Left ventricle myocardium inferior (tissue), 1 donor: ENCODE measurements around the gene PLPPR1. TPM values are rescaled to one million over a fixed set of nuclear protein-coding genes. Genes with fewer than 3 reads are reported as not detected.

Experiments
- DNase-seq: peaks from one replicate; pipeline ENCODE4 v3.0.0-alpha.2; 2020
- H3K27ac ChIP-seq: fragments of 200-600 bp; replicated peaks from 2 replicates; pipeline ENCODE4 v1.8.0; 2021
- H3K27me3 ChIP-seq: fragments of 200-600 bp; 2 replicates; pipeline ENCODE4 v1.8.0; 2021; ENCODE audit warnings: low read depth
- H3K36me3 ChIP-seq: fragments of 200-600 bp; 2 replicates; pipeline ENCODE4 v1.8.0; 2021
- H3K4me1 ChIP-seq: fragments of 200-600 bp; 2 replicates; pipeline ENCODE4 v1.8.0; 2021
- H3K4me3 ChIP-seq: fragments of 200-600 bp; 2 replicates; pipeline ENCODE4 v1.8.0; 2021; ENCODE audit warnings: mild to moderate bottlenecking, moderate library complexity
- H3K9me3 ChIP-seq: fragments of 200-600 bp; replicated peaks from 2 replicates; pipeline ENCODE4 v1.8.0; 2021
- intact Hi-C: fragments of 100-400 bp; cut with micrococcal nuclease; formaldehyde crosslinking; loops from one replicate; pipeline ENCODE4 v1.11.0; 2022
- total RNA-seq: library from RNA; stranded (reverse); fragmentation: NEBNext Ultra II Directional; extraction: Animal tissue kit (Norgen Biotek cat#: 25700); gene quantifications from one replicate; pipeline ENCODE4 v1.2.1, GENCODE V29; 2021
- TF ChIP-seq, protein P1 (sequence below): fragments of 200-600 bp; IDR thresholded peaks from 2 replicates; pipeline ENCODE4 v1.8.0; 2021; ENCODE audit warnings: antibody characterized with exemption, mild to moderate bottlenecking, borderline replicate concordance
- donor health status: DM: no; HTN: yes; CAD: no; lungs with severe emphysema.

The PLPPR1 gene
- total RNA-seq, 1 donor from 2014 or later: not detected

DNA sequence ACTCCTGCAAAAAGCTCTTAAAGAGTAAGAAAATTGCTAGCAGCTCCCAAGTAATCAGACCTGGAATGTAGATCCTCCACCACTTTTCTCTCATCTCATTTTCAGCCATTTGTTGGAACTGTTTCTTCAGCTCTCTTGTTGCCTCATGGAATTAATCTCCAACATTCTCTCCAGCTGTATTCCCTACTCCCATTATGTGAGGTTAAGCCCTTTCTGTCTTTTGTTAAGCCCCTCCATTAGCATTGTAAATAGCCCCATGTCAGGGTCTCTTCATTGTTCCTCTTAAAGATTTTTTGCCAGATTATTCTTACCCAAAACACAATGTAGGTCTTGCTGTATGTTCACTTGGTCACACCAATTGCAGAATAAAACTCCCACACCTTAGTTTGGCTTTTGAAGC, 119.8 kb downstream of the PLPPR1 start:
- TF ChIP-seq, protein P1, sequence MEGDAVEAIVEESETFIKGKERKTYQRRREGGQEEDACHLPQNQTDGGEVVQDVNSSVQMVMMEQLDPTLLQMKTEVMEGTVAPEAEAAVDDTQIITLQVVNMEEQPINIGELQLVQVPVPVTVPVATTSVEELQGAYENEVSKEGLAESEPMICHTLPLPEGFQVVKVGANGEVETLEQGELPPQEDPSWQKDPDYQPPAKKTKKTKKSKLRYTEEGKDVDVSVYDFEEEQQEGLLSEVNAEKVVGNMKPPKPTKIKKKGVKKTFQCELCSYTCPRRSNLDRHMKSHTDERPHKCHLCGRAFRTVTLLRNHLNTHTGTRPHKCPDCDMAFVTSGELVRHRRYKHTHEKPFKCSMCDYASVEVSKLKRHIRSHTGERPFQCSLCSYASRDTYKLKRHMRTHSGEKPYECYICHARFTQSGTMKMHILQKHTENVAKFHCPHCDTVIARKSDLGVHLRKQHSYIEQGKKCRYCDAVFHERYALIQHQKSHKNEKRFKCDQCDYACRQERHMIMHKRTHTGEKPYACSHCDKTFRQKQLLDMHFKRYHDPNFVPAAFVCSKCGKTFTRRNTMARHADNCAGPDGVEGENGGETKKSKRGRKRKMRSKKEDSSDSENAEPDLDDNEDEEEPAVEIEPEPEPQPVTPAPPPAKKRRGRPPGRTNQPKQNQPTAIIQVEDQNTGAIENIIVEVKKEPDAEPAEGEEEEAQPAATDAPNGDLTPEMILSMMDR: no peak
- intact Hi-C loops: no loop called here

DNA sequence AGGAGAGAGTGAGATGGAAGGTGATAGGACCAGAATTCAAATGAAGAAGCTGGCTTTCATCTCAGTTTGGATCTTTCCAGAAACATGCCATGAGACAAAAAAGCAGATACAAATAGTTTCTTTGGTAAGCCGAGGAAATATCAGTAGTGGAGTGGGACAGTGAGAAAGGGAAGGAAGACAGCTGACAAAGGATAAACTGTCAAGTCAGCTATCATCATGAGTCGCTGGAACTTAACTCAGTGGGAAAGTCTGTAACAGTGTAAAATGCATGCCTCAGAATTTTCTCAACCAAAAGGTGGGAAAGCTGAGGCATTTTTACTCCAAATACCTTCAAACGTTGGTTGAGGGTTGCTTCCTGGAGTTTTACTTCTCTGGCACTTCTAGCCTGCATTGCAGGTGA, 129.8 kb downstream of the PLPPR1 start:
- intact Hi-C loops: no loop called here
- Histone ChIP-seq H3K9me3 (no peaks in the 10 kb centered on the region), H3K36me3 (no peaks in the 10 kb centered on the region), H3K4me3 (no peak overlapping the region), H3K4me1 (no peaks in the 10 kb centered on the region), H3K27ac (no peak overlapping the region), H3K27me3 (no peaks in the 10 kb centered on the region)
- TF ChIP-seq, protein P1: no peak
- no peak for DNase-seq

More for the DNA sequence above, 119.8 kb downstream of the PLPPR1 start:
- DNase-seq: no peak
- H3K4me3 ChIP-seq: no peak overlapping the region
- no peaks in the 10 kb centered on the region for H3K4me1 ChIP-seq
- H3K36me3 ChIP-seq: no peaks in the 10 kb centered on the region
- H3K27me3 ChIP-seq: no peaks in the 10 kb centered on the region
- no peak overlapping the region for H3K27ac ChIP-seq
- peaks cover 8% of the 10 kb centered on the region for H3K9me3 ChIP-seq

- H3K4me3 ChIP-seq: no peak overlapping the region
- intact Hi-C loops: no loop called here
- no peak for DNase-seq
Observed at GRCh38 chr9:101162231-101162630, 133.7 kb downstream of the PLPPR1 start.

DNA sequence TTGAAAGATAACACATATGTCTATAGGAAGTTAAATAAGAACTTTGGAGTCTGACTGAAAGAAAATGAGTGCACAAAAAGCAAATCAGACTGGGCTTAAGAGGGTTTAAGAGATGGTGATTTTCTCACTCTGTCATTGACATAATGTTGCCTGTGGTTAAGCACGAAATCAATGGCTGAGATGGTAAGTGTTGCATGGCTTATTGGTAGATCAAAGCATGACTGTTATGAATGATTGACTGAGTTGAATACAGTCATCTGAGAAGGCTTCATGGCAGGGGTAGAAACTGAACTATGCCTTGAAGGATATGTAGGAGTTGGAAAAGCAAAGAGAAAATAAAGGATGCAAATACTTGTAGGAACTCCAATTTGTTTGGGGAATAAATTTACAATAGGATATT, 136.6 kb downstream of the PLPPR1 start:
- TF ChIP-seq, protein P1: no peak
- Histone ChIP-seq H3K9me3 (no peaks in the 10 kb centered on the region), H3K36me3 (no peaks in the 10 kb centered on the region), H3K4me3 (no peak overlapping the region), H3K27ac (no peak overlapping the region), H3K4me1 (no peaks in the 10 kb centered on the region), H3K27me3 (no peaks in the 10 kb centered on the region)
- DNase-seq: no peak
- intact Hi-C loops: no loop called here

More at GRCh38 chr9:101162231-101162630, 133.7 kb downstream of the PLPPR1 start:
- Histone ChIP-seq H3K27ac (no peak overlapping the region), H3K9me3 (no peaks in the 10 kb centered on the region), H3K4me1 (no peaks in the 10 kb centered on the region), H3K36me3 (no peaks in the 10 kb centered on the region), H3K27me3 (no peaks in the 10 kb centered on the region)
- TF ChIP-seq, protein P1: no peak

GRCh38 chr9:101167490-101168134, 139.1 kb downstream of the PLPPR1 start:
- H3K9me3 ChIP-seq: no peaks in the 10 kb centered on the region
- no peak overlapping the region for H3K27ac ChIP-seq
- intact Hi-C loops: no loop called here
- no peaks in the 10 kb centered on the region for H3K4me1 ChIP-seq
- H3K27me3 ChIP-seq: no peaks in the 10 kb centered on the region
- no peak overlapping the region for H3K4me3 ChIP-seq
- TF ChIP-seq, protein P1: no peak
- no peaks in the 10 kb centered on the region for H3K36me3 ChIP-seq
- DNase-seq: no peak
